GM18520 (cell line): ENCODE measurements around the gene HOOK1.
"Not testable (repeated sequence)": the region's sequence is repeated elsewhere in the genome, so short reads cannot be mapped to it uniquely, and the experiment has no call there.

ENCODE experiments used
- ATAC-seq: cut with Tn5 transposase; IDR thresholded peaks from one replicate; pipeline ENCODE4 v1.9.1; 2021; ENCODE audit not compliant: unreplicated experiment

Gene HOOK1

GRCh38 chr1:59880735-59881134, 66.0 kb downstream of the HOOK1 start:
- no peak for ATAC-seq

- no peak for ATAC-seq
Measured at GRCh38 chr1:59885160-59885832, 70.5 kb downstream of the HOOK1 start.

GRCh38 chr1:59892841-59893811, 78.4 kb downstream of the HOOK1 start:
- ATAC-seq: no peak

- ATAC-seq: no peak
Measured at GRCh38 chr1:59897165-59897564, 82.4 kb downstream of the HOOK1 start.

- ATAC-seq: no peak
Measured at GRCh38 chr1:59898927-59899326, 84.2 kb downstream of the HOOK1 start.

GRCh38 chr1:59900640-59901039, 85.9 kb downstream of the HOOK1 start:
- ATAC-seq: no peak

- ATAC-seq: no peak
Measured at GRCh38 chr1:59901770-59902388, 87.1 kb downstream of the HOOK1 start.

GRCh38 chr1:59903141-59903754, 88.5 kb downstream of the HOOK1 start:
- ATAC-seq: no peak

- ATAC-seq: no peak
Measured at GRCh38 chr1:59906931-59907330, 92.2 kb downstream of the HOOK1 start.

- no peak for ATAC-seq
Measured at GRCh38 chr1:59908084-59908483, 93.3 kb downstream of the HOOK1 start.

- ATAC-seq: no peak
Measured at GRCh38 chr1:59908682-59909081, 93.9 kb downstream of the HOOK1 start.

GRCh38 chr1:59914791-59915286, 100.1 kb downstream of the HOOK1 start:
- not testable (repeated sequence) for ATAC-seq

- no peak for ATAC-seq
Measured at GRCh38 chr1:59915516-59915915, 100.8 kb downstream of the HOOK1 start.

- no peak for ATAC-seq
Measured at GRCh38 chr1:59917026-59917784, 102.5 kb downstream of the HOOK1 start.

GRCh38 chr1:59917785-59918180, 103.0 kb downstream of the HOOK1 start:
- no peak for ATAC-seq

GRCh38 chr1:59919746-59920145, 105.0 kb downstream of the HOOK1 start:
- no peak for ATAC-seq

GRCh38 chr1:59921258-59921899, 106.6 kb downstream of the HOOK1 start:
- not testable (repeated sequence) for ATAC-seq

- no peak for ATAC-seq
Measured at GRCh38 chr1:59924653-59925052, 109.9 kb downstream of the HOOK1 start.
